GM19395 (cell line): Measurements from ENCODE around the gene ERRFI1.

ENCODE experiments used
- ATAC-seq: cut with Tn5 transposase; IDR thresholded peaks from one replicate; pipeline ENCODE4 v1.9.1; 2021; ENCODE audit warnings: mild to moderate bottlenecking, moderate library complexity; ENCODE audit not compliant: unreplicated experiment

The ERRFI1 gene

DNA sequence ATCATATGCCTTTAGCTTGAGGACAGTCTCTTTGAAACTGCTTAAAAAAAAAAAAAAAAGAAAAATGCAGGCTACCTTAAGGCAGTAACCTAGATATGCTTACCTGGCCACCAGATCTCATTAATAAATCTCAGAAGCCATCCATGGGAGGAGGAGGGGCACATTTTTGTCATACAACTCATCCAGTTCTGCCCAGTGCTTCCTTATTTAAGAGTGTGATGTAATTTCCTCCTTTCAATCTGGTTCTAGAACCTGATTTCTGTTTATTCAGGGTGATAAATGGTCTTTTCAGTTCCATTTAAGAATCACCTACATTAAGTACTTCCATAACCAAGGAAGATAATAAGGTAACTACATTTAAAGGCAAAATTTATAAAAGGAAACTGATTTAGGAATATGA, 6.1 kb downstream of the ERRFI1 start:
- ATAC-seq: no peak

DNA sequence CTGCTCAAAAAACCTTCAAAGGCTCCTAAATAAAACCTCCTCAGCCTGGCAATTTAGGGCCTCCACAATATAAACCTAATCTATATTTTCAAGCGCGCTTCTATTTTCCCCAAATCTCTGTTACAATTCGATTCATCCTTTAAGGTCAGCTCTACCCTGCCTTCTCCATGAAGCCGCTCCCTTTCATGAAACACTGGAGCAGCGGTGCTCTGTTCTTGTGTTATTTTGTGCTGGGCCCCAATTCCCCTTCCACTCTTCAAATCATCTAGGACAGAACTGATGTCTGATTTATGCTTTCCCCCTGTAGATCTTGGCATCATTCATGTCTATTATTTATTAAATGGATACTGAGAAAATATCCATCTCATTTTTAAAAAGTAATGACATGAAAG, 6.9 kb downstream of the ERRFI1 start:
- no peak for ATAC-seq

DNA sequence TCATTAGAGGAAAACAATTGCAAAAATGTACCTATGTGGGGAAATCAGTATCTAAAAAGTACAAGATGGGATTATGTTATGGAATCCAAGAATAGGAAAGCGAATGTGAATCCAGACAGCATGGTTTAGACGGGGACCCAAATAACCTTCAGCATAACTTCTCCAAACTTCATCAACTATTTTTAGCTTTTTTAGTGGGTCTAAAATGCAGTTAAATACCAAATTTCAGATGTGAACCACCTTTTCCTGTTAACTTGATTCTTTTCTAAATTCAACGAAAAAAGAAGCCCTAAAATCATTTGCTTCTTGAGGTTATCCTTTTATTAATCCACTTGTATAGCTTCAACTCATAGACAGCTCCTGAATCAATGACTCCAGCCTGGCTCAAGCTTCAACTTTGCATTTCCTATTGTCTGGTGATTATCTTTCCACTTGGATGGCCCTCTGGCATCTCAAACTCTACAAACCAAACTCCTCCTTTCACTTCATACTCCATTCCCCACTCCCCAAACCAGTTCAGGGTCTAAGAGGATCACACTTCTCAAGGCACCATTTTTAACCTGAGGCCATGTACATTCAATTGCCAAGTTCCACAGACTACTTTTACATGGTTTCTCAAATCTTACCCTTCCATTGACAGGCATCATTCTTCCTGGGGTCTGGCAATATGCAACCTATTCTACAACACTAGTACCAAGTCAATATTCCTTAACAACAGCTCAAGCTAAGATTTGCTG, 7.4 kb downstream of the ERRFI1 start:
- no peak for ATAC-seq

DNA sequence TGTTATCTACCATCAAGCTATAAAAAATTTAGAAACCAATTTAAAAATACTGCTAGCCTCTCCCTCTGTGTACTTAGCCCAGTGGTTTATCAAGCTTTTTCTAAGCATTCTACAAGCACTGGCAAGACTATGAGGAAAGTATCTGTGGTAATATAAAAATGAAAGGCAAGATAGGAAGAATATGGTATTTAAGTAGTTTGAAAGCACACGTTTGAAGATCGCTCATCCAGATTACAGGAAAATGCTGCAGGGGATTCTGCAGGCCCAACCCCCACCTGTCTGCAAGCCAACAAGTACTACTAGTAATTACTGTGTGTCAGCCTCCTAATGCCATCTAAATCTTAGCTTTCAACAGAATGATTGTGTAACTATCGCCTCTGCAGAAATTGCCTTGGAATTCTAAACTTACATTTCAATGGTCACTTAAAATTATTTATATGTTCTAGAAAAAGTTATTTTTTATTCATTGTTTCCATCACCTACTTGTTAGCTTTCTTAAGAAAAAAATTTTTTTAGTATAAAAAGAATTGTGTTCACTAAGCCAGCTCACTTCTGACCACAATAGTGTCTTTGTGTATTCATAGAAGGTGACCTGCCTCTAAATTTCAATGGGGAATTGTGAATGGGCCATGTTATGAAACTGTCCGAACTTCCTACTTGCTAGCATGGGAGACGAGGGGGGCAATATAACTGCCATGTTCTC, 8.5 kb downstream of the ERRFI1 start:
- ATAC-seq: no peak

DNA sequence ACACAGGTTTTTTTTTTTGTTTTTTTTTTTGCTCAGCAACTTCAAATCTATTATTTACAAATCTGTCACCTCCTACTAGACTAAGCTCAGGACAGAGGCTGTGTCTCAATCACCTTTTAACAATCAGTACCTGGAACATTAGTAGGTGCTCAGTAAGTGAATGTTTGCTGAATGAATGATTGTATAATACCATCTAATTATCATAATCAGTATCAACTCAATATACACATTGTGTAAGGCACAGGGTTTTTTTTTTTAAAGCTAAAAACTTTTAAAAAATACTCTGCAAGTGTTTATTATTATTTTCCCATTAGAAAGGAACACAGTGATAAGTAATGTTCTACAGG, 9.2 kb downstream of the ERRFI1 start:
- ATAC-seq: no peak

DNA sequence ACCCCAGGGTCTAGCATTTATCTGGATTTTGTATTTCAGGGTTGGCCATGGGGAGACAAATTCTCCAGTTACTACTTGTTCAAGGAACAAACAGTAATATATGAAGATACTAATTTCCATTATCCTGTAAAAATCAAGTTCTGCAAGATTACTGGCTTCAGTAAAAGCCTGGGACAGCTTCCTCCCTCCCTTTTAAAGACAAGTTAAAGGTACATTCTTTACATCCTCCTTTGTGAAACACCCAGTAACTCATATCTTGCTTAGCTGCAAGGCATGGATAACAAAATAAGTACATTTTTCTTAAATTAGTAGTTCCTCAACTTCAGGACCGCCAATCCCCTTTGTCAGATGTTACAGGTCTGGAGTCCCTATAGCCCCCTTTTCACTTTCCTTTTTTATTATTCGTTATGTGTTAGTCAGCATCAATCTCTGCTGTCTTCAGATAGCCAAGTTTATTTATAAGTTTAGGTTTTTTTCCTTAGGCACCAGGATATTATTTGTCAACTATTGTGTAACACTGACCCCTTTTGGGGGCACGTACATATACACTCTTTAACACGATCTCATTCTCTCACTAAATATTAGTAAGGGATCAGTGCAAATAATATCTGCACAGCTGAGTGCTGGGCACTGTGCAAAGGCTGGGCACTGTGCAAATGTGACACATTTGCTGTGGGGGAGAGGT, 9.8 kb downstream of the ERRFI1 start:
- ATAC-seq: no peak

DNA sequence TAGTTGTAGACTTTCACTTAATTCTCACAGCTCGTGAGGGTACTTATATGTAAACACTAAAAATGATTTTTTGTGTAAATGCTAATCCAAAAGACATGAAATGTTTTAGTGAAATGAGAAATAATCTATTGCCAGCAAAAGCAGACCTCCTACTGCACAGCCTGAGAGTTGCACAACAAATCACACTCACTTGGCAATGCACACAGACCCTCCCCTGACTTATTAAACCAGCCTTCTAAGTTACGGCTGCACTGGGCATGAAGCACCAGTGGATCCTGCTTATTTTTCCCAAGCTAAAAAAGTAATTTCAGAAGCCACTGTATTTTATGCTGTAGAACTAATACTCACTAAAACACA, 10.3 kb downstream of the ERRFI1 start:
- ATAC-seq: no peak

DNA sequence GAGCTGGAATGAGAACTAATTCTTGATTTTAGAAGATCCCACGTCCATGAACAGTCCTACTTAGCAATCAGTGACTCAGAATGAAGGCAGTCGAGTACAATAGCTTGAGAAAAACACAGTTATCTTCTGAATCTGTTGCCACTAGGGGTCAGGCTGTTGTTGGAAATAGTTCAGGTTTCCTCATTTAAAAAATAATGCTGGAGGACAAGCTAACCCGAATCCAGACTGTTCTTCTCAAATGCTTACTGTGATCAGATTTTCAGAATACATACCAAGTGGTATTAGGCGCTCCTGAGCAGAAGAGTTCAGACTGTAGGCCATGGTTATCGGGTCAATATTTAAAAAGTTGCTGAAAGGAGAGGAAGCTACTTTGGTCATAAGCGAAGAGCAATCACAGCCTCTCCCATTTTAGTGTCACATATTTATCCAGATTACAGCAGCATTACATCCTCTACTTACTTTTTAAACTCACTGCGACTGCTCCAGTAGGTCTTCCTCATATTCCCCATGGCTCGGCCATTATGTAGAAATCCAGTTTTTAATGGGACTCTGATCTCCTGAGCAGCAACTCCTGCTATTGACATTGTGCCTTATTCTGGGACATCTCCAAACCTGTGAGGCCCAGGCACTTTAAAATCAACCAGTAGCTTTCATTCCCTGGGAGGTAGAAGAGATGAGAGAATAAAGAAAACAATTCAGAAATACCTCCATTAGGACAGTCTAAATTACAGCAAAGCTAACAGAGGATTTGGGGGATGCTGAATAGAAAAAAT, 10.9 kb downstream of the ERRFI1 start:
- no peak for ATAC-seq

DNA sequence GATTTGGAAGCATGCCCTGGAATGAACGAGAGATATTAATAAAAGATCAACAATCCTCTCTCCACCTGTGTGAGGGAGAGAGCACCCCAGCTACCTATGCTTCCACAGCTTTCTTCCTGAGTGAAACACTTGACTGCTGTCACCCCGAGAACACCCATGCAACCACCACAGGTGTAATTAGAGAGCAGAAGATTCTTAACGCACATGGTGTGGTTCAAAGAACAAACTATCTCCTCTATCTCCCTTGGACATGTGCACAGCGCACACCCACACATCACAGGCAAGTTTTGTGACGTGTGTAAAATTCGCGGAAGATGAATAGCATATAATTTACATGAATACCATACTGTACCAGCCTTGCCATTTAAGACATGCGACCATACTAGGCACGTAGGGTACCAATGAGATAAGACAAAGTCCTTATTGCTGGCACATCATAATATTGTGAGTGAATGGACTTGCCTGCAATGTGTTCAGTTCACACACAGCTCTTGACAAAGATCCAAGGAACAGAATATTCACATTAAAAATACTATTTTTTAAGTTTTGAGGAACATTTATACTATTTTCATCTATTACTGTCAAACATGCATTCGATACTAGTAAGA, 11.6 kb downstream of the ERRFI1 start:
- no peak for ATAC-seq

DNA sequence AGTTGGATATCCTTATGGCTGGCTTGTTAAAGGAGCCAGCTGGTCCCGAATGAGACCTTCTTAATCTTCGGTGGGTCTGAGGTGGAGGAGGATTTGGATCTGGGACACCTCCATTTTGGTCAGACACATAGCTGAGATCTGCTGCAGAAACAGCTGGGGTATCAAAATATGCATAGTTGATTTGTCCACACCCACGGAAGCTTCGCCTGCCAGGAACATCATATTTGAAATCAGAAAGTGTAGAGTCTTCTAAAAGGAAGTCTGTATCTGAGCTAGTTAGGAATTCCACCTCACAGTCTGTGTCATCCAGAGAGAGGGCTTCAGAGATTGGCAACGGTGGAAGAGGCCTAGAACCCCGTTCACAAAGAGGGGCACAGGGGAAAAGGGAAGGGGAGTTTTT, 12.3 kb downstream of the ERRFI1 start:
- ATAC-seq: no peak

DNA sequence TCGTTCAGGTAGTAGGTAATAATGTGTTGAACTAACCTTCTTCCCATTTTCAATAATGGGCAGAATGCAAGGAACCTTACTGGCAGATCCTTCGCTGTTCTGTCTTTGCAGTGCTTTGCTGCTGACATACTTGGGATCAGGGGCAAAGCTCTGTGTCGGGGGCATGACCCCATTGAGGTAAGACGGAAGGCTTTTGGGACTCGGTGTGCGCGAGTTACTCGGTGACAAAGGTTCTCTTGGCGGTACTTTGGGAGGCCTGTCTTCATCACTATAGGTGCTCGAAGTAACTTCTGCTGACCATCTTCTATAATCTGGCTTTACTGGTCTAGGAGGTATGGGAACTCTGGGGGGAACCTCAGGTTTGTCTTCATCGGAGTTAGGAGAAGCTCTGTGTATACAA, 12.7 kb downstream of the ERRFI1 start:
- no peak for ATAC-seq

DNA sequence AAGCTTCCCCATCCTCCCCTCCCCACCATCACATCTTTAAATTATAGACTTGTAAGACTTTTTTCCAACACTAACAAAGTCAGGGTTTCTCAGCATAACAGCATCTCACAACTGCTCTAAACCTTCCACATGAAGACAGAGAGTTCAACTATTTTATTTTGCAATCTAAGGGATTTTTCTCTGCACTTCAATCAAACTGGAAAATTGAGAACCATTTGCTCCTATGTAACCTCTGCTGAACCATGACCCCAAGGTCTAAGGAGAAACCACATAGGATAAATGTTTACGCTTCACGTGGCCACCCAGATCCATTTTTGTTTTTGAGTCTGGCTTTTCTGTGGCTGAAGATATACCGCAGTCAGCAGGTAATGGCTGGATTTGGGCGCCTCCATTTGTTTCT, 13.2 kb downstream of the ERRFI1 start:
- ATAC-seq: no peak

DNA sequence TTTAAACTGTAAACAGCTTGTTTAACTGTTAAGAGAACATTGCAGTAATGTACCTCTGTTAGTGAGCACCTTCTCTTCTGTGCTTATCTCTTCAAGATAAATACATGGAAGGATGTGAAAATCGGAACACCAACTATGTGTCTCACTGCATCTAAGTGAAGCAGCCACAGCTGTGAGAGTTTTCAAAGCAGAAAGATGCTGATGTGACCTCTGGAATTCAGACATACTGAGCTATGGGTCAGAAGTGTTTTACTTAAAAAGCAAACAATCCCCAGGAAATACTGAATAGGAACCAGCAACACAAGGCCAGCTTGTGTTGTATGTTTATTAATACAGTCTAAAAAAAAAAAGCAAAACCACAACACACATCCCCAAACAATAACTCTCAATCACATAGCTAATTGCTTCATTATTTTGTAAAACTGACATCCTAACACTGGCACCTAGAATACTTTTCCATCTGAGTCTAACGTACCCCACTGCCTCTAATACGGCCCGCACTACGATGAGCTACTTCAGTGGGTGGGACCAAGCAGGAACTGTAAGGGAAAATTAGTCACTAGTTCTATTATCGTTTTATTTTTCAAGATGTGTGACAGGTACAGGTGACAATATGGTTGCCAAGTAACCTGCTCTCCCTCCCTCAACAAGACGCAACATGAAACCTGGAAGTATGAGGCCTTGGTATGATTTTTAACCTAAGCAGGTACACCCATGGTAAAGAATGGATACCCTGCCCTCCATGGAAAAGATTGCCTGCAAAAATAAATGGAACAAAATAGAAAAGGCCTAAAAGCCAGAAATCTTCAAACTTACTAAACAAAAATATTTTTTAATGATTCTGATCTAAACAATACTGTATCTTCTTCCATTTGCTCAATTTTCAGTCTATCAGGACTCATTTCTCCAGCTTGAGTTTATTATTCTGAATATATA, 13.9 kb downstream of the ERRFI1 start:
- ATAC-seq: no peak

DNA sequence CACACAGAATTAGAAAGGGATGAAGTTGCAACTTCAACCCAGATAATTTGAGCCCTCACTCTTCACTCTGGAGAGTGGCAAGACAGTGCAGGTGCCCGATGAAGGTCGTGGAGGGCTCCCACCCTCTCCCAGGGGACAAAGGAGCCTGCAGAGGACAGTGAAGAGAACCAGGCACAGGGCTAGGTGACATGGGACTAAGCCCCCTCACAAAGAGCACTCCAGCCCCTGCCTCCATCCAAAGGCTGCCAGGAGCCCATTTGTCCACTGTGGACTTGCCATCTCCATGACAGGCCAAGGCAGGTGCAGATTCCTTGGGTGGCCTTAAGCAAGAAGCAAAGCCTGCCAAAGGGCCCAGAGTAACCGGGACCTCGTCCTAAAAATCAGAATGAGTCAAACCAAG, 15.1 kb downstream of the ERRFI1 start:
- no peak for ATAC-seq

DNA sequence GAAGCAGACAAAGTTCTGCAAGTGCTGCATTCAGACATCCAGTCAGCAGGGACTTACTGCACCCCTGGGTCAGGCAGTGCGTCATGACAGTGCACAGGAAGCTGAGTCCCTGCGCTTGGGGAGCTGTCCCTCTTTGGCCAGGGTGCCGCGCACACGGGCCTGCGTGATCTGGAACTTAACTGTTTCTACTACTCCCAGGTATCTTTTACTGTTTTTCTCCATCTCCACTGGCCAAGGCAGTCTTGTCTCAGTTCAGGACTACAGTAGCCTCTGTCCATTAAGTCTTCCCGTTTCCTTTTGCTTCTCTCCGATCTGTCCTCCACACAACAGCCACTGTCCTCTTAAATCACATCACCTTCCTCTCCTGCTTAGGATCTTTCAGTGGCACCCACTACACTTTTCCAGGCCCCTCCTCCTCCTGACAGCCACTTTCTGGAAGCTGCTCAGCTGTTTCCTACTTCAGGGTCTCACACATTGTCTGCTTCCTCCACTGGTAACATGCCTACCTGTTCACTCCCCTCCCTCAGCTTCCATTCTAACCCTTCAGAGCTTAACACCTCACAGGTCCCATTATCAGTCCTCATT, 15.9 kb downstream of the ERRFI1 start:
- ATAC-seq: no peak

DNA sequence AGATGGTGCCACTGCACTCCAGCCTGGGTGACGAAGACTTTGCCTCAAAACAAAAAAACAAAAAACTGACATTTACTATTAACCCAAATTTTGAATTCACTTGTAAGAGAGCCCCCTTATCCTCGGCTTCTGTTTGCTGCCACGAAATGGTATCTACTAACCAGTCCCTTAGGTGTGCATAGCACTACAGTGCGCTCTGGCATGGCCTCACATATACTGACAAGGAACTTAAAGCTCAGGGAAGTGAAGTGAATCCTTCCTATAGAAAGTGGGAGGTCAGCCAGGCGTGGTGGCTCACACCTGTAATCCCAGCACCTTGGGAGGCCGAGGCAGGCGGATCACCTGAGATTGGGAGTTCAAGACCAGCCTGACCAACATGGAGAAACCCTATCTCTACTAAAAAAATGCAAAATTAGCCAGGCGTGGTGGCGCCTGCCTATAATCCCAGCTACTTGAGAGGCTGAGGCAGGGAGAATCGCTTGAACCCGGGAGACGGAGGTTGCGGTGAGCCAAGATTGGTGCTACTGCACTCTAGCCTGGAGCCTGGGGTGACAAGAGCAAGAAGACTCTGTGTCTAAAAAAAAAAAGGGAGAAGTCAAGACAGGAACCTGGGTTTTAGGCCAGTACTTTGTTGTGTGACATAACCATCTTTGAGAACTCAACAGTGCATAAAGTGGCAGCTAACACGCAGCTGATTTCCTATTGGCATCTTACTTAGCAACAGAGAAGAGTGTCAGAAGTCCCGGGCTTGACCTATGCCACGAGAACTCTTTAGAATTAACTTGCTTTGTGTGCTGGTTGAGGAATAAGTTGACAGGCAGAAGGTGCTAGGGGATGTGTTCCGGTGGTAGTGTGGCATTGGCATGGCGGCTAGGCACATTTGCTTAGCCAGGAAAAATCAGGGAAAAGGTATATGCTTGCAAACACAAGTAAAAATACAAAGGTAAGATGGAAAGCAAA, 16.8 kb downstream of the ERRFI1 start:
- ATAC-seq: no peak

DNA sequence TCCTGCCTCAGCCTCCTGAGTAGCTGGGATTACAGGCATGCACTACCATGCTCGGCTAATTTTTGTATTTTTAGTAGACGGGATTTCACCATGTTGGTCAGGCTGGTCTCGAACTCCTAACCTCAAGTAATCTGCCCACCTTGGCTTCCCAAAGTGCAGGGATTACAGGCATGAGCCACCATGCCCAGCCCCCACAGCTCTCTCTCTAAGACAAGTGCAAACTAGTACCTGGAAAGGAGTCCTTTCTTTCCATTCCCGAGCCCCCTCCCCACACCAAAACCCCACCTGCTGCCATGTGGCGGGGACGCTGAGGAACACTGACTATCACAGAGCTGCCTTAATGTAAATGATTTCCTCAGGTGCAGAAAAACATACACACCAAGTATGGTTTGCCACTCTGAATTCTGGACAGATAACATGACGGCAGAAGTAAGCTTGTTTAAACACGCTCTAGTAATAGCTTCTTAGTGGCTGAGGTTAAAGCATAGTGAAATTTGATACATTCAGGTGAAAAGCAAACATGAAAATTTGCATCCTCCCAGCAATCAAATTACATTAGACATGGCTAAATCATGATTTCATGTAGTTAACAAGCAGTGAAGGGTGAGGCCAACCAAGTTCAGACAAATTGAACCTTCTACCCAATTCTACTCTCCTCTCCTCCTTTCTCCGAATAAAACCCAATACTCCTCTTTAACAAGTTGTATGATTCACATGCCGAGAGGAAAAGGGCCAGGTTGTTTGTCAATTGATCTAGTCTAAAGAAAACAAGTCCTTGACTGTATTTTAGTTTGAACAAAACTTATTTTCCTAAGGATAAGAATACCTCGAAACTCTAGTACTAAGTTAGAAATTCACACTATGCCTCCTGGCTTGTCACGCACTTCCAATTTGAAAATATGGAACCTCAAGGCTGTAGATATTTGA, 19.8 kb downstream of the ERRFI1 start:
- no peak for ATAC-seq
